T-cell (primary cell): Measurements from ENCODE around the gene MTHFD1. TPM values are rescaled to one million over a fixed set of nuclear protein-coding genes. Genes with fewer than 3 reads are reported as not detected.
"Not testable (repeated sequence)": the region's sequence is repeated elsewhere in the genome, so short reads cannot be mapped to it uniquely, and the experiment has no call there.

Source experiments
- ATAC-seq, 4 experiments: fragments of 200-7000 bp in 3 of 4; fragments of 150-1000 bp in 1 of 4; cut with Tn5 transposase; replicated peaks in 1 of 4; 1 replicate in 3 of 4; 2 replicates in 1 of 4; pipeline ENCODE4 v1.10.0; 2021; ENCODE audit warnings: moderate library complexity in 3 of 4, mild to moderate bottlenecking in 2 of 4, moderate number of reproducible peaks in 1 of 4
- CTCF ChIA-PET, 2 donors: fragments of 300-600 bp; sonication (Branson Sonifier 250); formaldehyde crosslinking; loops; one replicate each; lab custom pipeline; 2022; ENCODE audit warnings: antibody characterized with exemption in 2 of 2; lab: Charles Lee
- POLR2A ChIA-PET, 2 donors: fragments of 300-600 bp; sonication (Branson Sonifier 250); formaldehyde crosslinking; loops; one replicate each; lab custom pipeline; 2022; ENCODE audit warnings: antibody characterized with exemption in 2 of 2; lab: Charles Lee
- DNase-seq, 35 experiments: peaks; one replicate each; pipeline versions ENCODE4 v3.0.0 to v3.0.0-alpha.2; 2013 to 2023
- H3K27ac ChIP-seq: one replicate; pipeline ENCODE4 v1.5.1; 2013; ENCODE audit warnings: low read length
- H3K27me3 ChIP-seq, 2 experiments: replicated peaks in 1 of 2; 1 replicate in 1 of 2; 2 replicates in 1 of 2; pipeline versions ENCODE4 v1.6.1 to v1.7.0; 2013; ENCODE audit warnings: low read length in 1 of 2, mixed read lengths in 1 of 2; ENCODE audit not compliant: control insufficient read depth in 2 of 2, insufficient read depth in 2 of 2; ENCODE audit errors: extremely low read depth in 1 of 2
- H3K36me3 ChIP-seq, 2 donors: 1 replicate in 1 of 2; 2 replicates in 1 of 2; pipeline versions ENCODE4 v1.6.1 to v1.7.0; 2013; ENCODE audit warnings: low read length in 1 of 2; ENCODE audit not compliant: control insufficient read depth in 2 of 2, insufficient read depth in 1 of 2; ENCODE audit errors: extremely low read depth in 1 of 2
- H3K4me1 ChIP-seq, 2 experiments: 1 replicate in 1 of 2; 2 replicates in 1 of 2; pipeline versions ENCODE4 v1.6.1 to v1.7.0; 2013; ENCODE audit warnings: low read length in 2 of 2, mixed read lengths in 1 of 2; ENCODE audit not compliant: insufficient read depth in 2 of 2, control insufficient read depth in 1 of 2; ENCODE audit errors: extremely low read depth in 1 of 2
- H3K4me3 ChIP-seq, 2 donors: 1 replicate in 1 of 2; 2 replicates in 1 of 2; pipeline versions ENCODE4 v1.5.1 to v1.7.0; 2013; ENCODE audit warnings: mild to moderate bottlenecking in 2 of 2, low read length in 1 of 2, moderate library complexity in 1 of 2; ENCODE audit not compliant: control insufficient read depth in 1 of 2; ENCODE audit errors: extremely low read depth in 1 of 2
- H3K9me3 ChIP-seq: 2 replicates; pipeline ENCODE4 v1.7.0; 2013
- H3K27ac Mint-ChIP-seq, 2 donors: one replicate each; pipeline ENCODE4 v1.8.0; 2020 to 2021; ENCODE audit warnings: mild to moderate bottlenecking in 2 of 2, mixed read lengths in 2 of 2
- H3K27me3 Mint-ChIP-seq, 2 donors: one replicate each; pipeline ENCODE4 v1.8.0; 2021 to 2022; ENCODE audit warnings: mixed read lengths in 2 of 2
- H3K36me3 Mint-ChIP-seq: one replicate; pipeline ENCODE4 v1.8.0; 2021; ENCODE audit warnings: mixed read lengths
- H3K4me1 Mint-ChIP-seq, 3 donors: one replicate each; pipeline ENCODE4 v1.8.0; 2020 to 2022; ENCODE audit warnings: mixed read lengths in 3 of 3, mild to moderate bottlenecking in 1 of 3
- H3K4me3 Mint-ChIP-seq, 3 donors: one replicate each; pipeline ENCODE4 v1.8.0; 2020 to 2022; ENCODE audit warnings: mild to moderate bottlenecking in 3 of 3, mixed read lengths in 3 of 3, moderate library complexity in 3 of 3
- H3K9me3 Mint-ChIP-seq, 3 donors: one replicate each; pipeline ENCODE4 v1.8.0; 2020 to 2022; ENCODE audit warnings: mixed read lengths in 3 of 3
- WGBS: methylation state at CpG from one replicate; pipeline ENCODE4 v1.1.5; 2013; ENCODE audit warnings: missing lambda C conversion rate; ENCODE audit not compliant: insufficient coverage; 5-methylcytosine and 5-hydroxymethylcytosine counted together
- total RNA-seq, 35 experiments: library from RNA in 6 of 35; stranded (reverse) in 6 of 35; fragments of 120-200 nt in 1 of 35; gene quantifications; one replicate each; pipeline versions ENCODE4 v1.2.1 to v1.2.4 and lab custom pipeline; 2013 to 2026

MTHFD1 gene
- total RNA-seq, 5 donors from 2014 or later (not counting 1 experiment from before 2014, with no cell fraction given), result 27.6 to 48.9 (median 43.4) TPM

- Mint-ChIP-seq H3K27ac (peak overlapping the region in 1 of 2 donors; percentile 28), H3K4me3 (peak overlapping the region in 1 of 3 donors; percentile 6), H3K27me3 (no peaks in the 10 kb centered on the region), H3K36me3 (peaks cover 13% of the 10 kb centered on the region), H3K9me3 (no peaks in the 10 kb centered on the region), H3K4me1 (peaks cover 47 to 56% (median 50%) of the 10 kb centered on the region in 3 donors)
- no peaks in the 10 kb centered on the region for H3K36me3 ChIP-seq
- CTCF ChIA-PET, result no interaction called here
- no peak overlapping the region for H3K4me3 ChIP-seq
- H3K27me3 ChIP-seq, result no peaks in the 10 kb centered on the region
- H3K4me1 ChIP-seq, result peaks cover 15 to 17% of the 10 kb centered on the region in 2 experiments
- DNase-seq (no peak), ATAC-seq (no peak)
- POLR2A ChIA-PET, result no interaction called here
- 98% methylated on average over 5 of the region's 12 CpGs for WGBS
- no peak overlapping the region for H3K27ac ChIP-seq
- no peaks in the 10 kb centered on the region for H3K9me3 ChIP-seq
These were observed 3.1 kb downstream of the MTHFD1 start for GRCh38 chr14:64391113-64391725.

DNA sequence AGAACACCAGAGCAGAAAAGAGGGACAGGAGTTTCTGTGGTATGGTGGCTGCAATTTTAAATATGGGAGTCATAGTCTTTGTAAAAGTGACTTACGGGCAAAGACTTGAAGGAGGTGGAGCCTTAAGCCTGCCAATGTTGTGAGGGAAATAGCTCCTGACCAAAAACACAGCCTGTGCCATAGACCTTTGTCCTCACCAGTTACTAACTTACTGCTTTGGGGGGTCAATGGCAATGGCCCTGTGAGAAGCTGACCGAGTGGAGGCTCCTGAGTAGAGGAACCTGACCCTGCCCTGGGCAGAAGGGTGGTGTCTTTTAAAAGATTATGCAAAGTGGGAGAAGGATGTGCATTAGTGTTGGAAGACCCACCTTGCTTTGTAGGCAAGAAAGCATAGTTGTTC lies 3.8 kb downstream of the MTHFD1 start:
- no peaks in the 10 kb centered on the region for H3K27me3 Mint-ChIP-seq
- Histone ChIP-seq H3K27ac (no peak overlapping the region), H3K27me3 (no peaks in the 10 kb centered on the region), H3K36me3 (no peaks in the 10 kb centered on the region), H3K9me3 (no peaks in the 10 kb centered on the region), H3K4me3 (no peak overlapping the region), H3K4me1 (peaks cover 15 to 16% of the 10 kb centered on the region in 2 experiments)
- ChIA-PET CTCF (interaction anchor here in 1 of 2 donors (1.1 kb wide), 1 partner anchor 11 kb away, joined by 3 read pairs; no protein-coding TSS in a partner anchor), POLR2A (no interaction called here)
- no peak overlapping the region for H3K4me3 Mint-ChIP-seq
- H3K27ac Mint-ChIP-seq, result no peak overlapping the region
- ATAC-seq (no peak), DNase-seq (no peak)
- H3K36me3 Mint-ChIP-seq, result peaks cover 13% of the 10 kb centered on the region
- H3K9me3 Mint-ChIP-seq, result no peaks in the 10 kb centered on the region
- no CpG with 5 or more reads among the region's 2 CpGs for WGBS
- peaks cover 45 to 56% (median 47%) of the 10 kb centered on the region in 3 donors for H3K4me1 Mint-ChIP-seq

- H3K27ac ChIP-seq, POLR2A ChIA-PET, H3K9me3 Mint-ChIP-seq, H3K9me3 ChIP-seq, H3K27me3 Mint-ChIP-seq, H3K27me3 ChIP-seq, H3K4me3 Mint-ChIP-seq, H3K36me3 ChIP-seq, H3K4me3 ChIP-seq, DNase-seq, H3K27ac Mint-ChIP-seq, ATAC-seq: not testable (repeated sequence)
- peaks cover 8 to 12% of the 10 kb centered on the region in 2 experiments for H3K4me1 ChIP-seq
- WGBS, result 100% methylated on average over 2 of the region's 3 CpGs
- peaks cover 13% of the 10 kb centered on the region for H3K36me3 Mint-ChIP-seq
- peaks cover 36 to 51% (median 42%) of the 10 kb centered on the region in 3 donors for H3K4me1 Mint-ChIP-seq
- CTCF ChIA-PET, result interaction anchor here (0.7 kb wide), 2 partner anchors 13 to 15 kb away, joined by 3 to 5 read pairs; no protein-coding TSS in a partner anchor
These were observed 5.1 kb downstream of the MTHFD1 start for GRCh38 chr14:64393189-64393726.

- Mint-ChIP-seq H3K4me3 (no peak overlapping the region), H3K9me3 (no peaks in the 10 kb centered on the region), H3K4me1 (peaks cover 28 to 39% (median 35%) of the 10 kb centered on the region in 3 donors), H3K36me3 (peaks cover 13% of the 10 kb centered on the region), H3K27me3 (no peaks in the 10 kb centered on the region), H3K27ac (no peak overlapping the region)
- no peaks in the 10 kb centered on the region for H3K9me3 ChIP-seq
- ATAC-seq (no peak), DNase-seq (no peak)
- CTCF ChIA-PET, result interaction anchor here in 1 of 2 donors (0.9 to 1.1 kb wide), 3 partner anchors 20 to 39 kb away, joined by 3 read pairs; no protein-coding TSS in a partner anchor
- peaks cover 1 to 5% of the 10 kb centered on the region in 2 experiments for H3K4me1 ChIP-seq
- H3K4me3 ChIP-seq, result no peak overlapping the region
- H3K36me3 ChIP-seq, result no peaks in the 10 kb centered on the region
- no CpG with 5 or more reads among the region's 2 CpGs for WGBS
- no peaks in the 10 kb centered on the region for H3K27me3 ChIP-seq
- H3K27ac ChIP-seq, result no peak overlapping the region
- POLR2A ChIA-PET, result no interaction called here
These were observed 6.3 kb downstream of the MTHFD1 start for GRCh38 chr14:64394423-64394822.

DNA sequence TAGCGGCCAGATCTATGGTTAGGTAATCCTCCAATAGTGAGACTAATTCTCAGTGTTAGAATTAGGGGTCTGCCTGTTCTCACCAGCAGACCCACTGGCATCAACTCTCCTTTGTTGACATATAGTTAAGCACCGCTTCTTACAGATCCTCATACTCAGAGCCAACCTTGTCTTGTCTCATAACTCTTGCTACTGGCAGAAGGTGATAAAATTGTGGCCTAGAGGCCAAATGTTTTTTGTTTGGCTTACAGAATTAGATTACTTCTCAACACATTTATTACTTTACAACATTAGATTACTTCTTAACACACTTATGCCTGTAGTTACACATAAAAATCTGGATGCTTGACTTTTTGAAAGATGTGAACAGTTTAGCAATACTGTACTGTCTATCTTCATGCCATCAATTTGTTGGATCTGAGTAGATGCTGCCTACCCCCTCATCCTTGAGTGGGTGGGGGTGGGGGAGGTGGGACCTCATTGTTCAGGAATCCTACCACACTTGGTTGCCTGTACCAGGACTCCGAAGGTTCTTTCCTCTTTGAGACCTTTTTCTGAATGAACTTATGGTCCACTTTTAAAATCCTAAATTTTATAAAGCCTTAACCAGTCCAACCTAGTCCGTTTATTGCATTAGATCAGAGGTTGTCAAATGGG lies 7.0 kb downstream of the MTHFD1 start:
- CTCF ChIA-PET, result interaction anchor here in 1 of 2 donors (1.1 kb wide), 1 partner anchor 21 kb away, joined by 3 read pairs; no protein-coding TSS in a partner anchor
- H3K27ac Mint-ChIP-seq, result no peak overlapping the region

GRCh38 chr14:64400829-64401459 lies 12.8 kb downstream of the MTHFD1 start:
- Histone ChIP-seq H3K27ac (no peak overlapping the region), H3K36me3 (peaks cover 0 to 7% of the 10 kb centered on the region in 2 donors), H3K4me3 (no peak overlapping the region), H3K4me1 (no peaks in the 10 kb centered on the region), H3K27me3 (no peaks in the 10 kb centered on the region), H3K9me3 (no peaks in the 10 kb centered on the region)
- DNase-seq, result no peak
- Mint-ChIP-seq H3K4me3 (no peak overlapping the region), H3K27ac (no peak overlapping the region), H3K27me3 (no peaks in the 10 kb centered on the region), H3K4me1 (peaks cover 0 to 6% (median 0%) of the 10 kb centered on the region in 3 donors), H3K36me3 (peaks cover 27% of the 10 kb centered on the region), H3K9me3 (no peaks in the 10 kb centered on the region)
- WGBS, result no CpG with 5 or more reads among the region's 6 CpGs
- POLR2A ChIA-PET, result interaction anchor here in 1 of 2 donors (0.7 kb wide), 1 partner anchor 194 kb away, joined by 15 read pairs; no protein-coding TSS in a partner anchor
- CTCF ChIA-PET, result interaction anchor here (0.6 to 1.1 kb wide), 5 partner anchors 13 to 755 kb away, joined by 3 to 6 read pairs (median 3); partner anchors contain the start of gene MTHFD1 (in 1 of the 2)
- no peak for ATAC-seq

More for the DNA sequence above, 7.0 kb downstream of the MTHFD1 start:
- no peak for ATAC-seq
- no peak for DNase-seq
- Histone ChIP-seq H3K4me1 (no peaks in the 10 kb centered on the region), H3K36me3 (no peaks in the 10 kb centered on the region), H3K27me3 (no peaks in the 10 kb centered on the region), H3K27ac (no peak overlapping the region), H3K4me3 (no peak overlapping the region), H3K9me3 (no peaks in the 10 kb centered on the region)
- H3K27me3 Mint-ChIP-seq, result no peaks in the 10 kb centered on the region
- peaks cover 13% of the 10 kb centered on the region for H3K36me3 Mint-ChIP-seq
- POLR2A ChIA-PET, result no interaction called here
- peaks cover 21 to 33% (median 30%) of the 10 kb centered on the region in 3 donors for H3K4me1 Mint-ChIP-seq
- no peak overlapping the region for H3K4me3 Mint-ChIP-seq
- WGBS, result no CpG with 5 or more reads among the region's 4 CpGs
- no peaks in the 10 kb centered on the region for H3K9me3 Mint-ChIP-seq
